CD4-positive, alpha-beta T cell treated with Interleukin-17A for 1 hour (primary cell): Measurements from ENCODE around the gene TBC1D2.

ENCODE experiments used
- DNase-seq: peaks from one replicate; pipeline ENCODE4 v3.0.0-alpha.2; 2020

Gene TBC1D2

GRCh38 chr9:98236901-98237487, 18.5 kb downstream of the TBC1D2 start:
- DNase-seq = no peak

DNA sequence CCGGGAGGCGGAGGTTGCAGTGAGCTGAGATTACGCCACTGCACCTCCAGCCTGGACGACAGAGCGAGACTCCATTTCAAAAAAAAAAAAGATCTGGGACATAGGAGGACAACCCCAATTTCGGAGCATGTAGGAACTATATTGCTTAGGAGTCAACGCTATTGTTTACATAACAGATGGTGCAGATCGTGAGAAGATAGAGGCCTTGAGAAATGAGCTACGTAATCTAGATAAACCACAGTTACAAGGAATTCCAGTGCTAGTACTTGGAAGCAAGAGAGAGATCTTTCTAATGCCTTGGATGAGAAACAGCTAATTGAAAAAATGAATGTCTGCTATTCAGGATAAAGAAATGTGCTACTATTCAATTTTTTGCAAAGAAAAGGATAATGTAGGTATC, 20.3 kb downstream of the TBC1D2 start:
- DNase-seq = no peak

DNA sequence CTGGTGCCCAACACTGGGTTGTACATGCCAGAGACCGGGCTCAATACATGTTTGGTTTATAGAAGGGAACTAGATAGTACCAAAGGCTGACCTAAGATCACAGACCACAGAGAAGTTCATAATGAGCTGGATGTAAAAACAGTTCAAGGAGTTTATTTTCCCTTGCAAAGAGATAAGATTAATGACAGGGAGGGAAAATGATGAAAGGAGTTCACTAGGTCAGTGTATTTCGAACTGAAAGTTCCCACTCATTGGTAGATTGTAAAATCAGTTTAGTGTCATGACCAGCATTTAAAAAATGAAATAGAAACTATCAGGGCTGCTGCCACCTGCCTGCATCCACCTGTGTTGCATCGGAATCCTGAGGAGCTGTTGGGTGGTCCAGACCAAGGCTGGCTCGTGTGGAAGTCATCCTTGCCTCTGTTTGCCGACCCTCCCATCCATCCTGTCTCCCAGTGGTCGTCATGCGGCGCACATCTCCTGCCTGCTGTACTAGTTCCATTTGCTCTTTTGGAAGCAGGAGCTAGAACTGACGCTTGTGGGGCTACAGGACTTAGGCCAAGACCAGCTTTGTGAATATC, 21.1 kb downstream of the TBC1D2 start:
- no peak for DNase-seq

DNA sequence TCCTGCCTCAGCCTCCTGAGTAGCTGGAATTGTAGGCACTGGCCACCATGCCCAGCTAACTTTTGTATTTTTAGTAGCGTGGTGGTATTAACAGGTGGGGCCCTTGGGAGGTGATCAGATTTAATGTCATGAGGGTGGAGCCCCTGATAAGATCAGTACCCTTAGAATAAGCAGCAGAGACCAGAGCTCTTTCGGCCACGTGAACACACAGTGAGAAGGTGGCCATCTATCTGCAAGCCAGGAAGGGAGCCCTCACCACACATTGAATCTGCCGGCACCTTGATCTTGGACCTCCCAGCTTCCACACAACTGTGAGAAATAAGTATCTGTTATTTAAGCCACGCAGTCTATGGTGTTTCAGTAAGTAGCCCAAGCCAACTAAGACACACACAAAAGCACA, 22.5 kb downstream of the TBC1D2 start:
- no peak for DNase-seq

GRCh38 chr9:98231770-98232478, 23.5 kb downstream of the TBC1D2 start:
- no peak for DNase-seq

- no peak for DNase-seq
These were observed 24.7 kb downstream of the TBC1D2 start for GRCh38 chr9:98230789-98231188.

- no peak for DNase-seq
These were observed 25.1 kb downstream of the TBC1D2 start for GRCh38 chr9:98230304-98230703.

DNA sequence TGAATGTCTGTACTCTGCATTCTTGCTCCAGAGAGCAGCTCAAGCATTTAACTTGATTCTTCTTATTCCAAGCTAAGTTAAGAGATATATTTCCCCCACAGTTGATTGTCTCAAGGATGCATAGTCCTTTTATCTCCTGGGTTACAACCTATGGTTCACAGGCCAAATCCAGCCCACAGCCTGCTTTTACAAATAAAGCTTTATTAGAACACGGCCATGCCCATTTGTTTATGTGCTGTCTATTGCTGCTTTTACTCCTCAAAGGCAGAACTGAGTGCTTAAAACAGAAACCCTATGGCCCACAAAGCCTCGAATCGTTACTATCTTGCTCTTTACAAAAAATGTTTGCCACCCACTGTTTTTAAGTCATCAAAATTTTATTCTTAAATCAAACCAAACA, 25.8 kb downstream of the TBC1D2 start:
- DNase-seq = no peak

DNA sequence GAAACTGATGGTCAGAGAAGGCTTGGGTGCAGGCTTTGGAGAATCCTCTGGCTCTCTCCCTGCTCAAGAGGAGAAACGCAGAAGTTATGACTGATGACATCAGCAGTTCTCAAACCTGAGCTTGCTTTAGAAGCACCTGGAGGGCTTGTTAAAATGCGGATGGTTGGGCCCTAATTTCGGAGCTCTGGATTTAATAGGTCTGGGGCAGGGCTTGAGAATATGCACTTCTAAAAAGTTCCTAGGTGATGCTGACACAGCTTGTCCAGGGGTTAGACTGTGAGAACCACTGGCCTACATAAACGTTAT, 26.4 kb downstream of the TBC1D2 start:
- no peak for DNase-seq

DNA sequence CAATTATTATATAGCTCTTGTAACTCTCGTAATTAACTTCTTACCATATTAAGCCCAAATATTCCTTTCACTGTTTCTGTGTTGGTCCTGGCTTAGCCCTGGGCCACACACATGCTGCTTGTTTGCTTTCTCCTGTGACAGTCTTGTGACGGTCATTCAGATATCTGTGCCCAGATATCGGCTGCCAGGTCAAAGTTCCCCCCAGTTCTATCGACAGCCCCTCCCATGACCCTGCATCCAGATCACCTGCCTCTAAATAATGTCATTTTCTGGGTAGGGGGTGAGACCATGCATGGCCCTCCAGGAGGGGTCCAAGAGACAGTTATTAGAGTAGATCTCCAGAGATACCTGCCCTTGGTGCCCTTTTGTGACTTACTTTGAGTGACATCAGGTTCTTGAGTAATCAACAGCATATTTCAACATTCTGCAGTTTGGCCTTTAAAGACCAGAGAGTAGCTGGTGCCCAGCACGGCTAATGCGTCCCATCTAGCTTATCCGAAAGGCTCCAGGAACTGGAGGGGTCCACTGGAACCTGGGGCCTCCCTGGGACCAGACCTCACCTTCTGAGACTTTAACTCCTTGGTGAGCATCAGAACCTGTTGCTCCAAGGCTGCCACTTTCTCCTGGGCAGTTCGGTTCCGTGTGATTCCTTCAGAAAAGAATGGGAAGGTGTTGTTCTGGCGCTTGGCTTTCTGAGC, 26.9 kb downstream of the TBC1D2 start:
- DNase-seq = no peak

DNA sequence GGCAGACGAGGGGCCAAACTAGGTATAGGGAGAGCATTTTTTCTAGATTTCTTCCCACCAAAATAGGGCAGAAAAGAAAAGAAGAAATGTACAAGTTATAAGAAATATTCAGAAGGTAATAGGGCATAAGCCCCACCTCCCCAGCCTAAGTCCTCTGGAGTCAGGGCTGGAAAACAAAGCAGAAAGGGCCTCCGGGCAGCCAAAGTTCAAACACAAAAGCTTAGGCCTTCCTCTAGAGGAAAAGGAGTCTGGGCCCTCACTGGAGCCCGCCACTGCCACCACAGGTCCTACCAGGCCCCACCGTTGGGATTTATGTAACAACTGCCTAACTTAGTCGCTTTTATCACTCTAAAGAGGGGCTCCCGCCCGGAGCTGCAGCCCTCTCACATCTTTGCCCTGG, 27.6 kb downstream of the TBC1D2 start:
- no peak for DNase-seq

- no peak for DNase-seq
These were observed 28.5 kb downstream of the TBC1D2 start for GRCh38 chr9:98226957-98227356.

DNA sequence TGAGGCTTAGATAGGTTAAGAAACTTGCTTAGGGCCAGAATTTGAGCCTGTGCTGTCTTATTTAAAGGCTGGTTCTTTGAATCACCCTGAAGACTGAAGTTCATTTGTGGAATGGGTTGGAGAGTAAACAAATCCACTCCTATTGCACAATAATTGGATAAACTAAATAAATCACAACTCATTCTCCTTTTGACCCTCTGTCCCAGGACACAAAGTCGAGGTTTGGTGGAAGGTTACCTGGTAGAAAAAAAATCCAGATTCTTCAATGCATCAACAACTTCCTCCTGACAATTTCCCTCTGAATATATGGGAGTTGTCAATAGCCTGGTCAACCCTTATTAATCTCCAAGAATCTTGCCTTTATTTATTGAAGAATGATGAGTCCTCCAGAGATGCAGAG, 28.9 kb downstream of the TBC1D2 start:
- DNase-seq = no peak

DNA sequence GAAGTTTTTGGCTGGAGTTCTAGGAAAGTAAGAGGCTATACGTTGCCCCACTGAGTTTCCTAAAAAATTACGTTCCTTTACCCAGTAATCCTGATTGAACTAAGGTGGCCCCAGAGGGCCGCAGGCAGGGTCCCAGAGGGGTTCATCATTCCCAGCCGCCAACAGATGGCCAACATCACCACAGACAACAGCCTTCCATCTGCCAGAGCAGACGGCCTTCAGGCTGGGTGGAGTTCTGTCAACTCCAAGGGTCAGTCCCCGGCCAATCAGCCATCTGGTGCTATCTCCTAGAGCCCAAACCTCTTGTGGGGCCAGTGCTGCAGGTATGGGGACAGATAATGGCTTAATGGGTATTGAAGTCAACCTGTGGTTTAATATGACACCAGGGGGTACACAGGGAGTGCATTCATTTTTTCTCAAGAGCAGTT, 30.4 kb downstream of the TBC1D2 start:
- no peak for DNase-seq

DNA sequence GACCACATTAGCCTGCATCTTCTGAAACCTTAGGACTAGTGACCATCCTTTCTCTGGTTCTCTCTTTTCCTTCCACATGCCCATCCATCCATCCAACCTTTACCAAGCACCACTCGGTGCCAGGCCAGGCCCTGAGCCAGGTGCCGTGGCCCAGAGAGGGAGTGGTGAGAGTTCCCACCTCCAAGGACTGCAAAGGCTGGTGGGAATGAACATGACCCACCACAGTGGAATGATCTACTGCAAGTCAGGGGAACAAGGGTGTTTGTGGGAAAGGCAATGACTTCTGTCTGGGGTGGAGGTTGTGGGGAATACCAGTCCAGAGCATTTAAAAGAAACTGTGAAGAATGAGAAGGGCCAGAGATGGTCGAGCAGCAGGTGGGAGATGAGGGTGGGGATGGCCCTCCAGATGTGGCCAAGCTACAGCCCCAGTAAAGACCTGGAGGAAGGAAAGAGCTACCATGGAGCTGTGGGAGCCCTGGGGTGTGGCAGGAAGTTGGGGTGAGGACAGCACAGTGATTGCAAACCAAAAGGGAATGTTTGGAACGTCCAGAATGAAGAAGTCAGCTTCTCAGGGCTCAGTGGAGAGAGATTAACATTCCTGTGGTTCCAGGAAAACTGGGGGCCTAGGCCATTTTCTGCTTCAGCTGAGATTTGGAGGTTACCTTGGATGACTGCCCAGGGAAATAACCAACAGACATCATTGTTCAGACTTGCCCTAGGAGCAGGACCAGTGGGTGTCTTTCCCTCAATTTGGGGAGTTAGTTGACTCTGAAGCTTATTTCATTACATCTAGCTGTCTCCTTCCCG, 32.4 kb downstream of the TBC1D2 start:
- DNase-seq = no peak

DNA sequence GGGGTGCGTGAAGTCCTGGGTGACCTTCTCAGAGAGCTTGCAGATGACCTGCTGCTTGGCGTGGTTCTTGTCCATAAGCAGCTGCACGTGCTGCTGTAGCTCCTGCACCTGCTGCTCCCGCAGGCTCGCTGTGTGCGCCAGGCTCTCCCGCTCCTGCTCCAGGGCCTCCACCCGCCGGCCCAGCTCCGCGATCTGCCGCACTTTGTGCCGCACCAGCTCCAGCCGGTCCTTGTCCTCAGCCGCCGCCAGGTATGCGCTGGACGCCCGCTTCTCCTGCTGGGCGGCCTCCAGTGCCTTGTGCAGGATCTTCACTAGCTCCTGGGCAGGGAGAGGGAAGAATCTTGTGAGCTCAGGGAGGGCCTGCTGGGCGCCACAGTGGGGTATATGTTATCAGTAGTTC, 34.5 kb downstream of the TBC1D2 start:
- DNase-seq = no peak

DNA sequence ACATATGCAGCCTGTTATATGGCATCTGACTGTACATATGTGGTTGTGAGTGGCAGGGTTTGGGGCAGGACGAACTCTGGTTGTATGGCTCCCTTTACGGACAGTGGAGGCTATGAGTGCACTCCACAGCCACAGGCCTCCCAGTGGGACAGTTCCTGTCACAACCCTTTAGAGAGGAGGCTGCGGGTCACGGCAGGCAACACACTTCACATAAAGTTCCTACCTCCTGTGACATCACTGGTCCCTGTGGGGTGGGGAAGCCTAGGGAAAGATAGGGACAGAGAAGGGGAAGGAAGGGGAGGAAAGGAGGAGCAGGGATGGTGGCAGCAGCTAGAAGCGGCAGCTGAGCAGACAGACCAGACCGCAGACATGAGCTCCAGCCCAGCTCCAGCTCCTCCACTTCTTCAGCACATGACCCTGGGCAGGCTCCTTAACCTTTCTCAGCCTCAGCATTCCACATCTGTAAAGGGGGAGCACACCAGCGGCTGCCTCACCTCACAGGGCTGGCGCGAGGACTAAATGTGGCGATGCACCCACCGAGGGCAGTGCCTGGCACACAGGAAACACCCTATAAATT, 35.6 kb downstream of the TBC1D2 start:
- no peak for DNase-seq

- no peak for DNase-seq
These were observed 36.1 kb downstream of the TBC1D2 start for GRCh38 chr9:98219364-98219716.

GRCh38 chr9:98218562-98219363, 36.7 kb downstream of the TBC1D2 start:
- DNase-seq = no peak

DNA sequence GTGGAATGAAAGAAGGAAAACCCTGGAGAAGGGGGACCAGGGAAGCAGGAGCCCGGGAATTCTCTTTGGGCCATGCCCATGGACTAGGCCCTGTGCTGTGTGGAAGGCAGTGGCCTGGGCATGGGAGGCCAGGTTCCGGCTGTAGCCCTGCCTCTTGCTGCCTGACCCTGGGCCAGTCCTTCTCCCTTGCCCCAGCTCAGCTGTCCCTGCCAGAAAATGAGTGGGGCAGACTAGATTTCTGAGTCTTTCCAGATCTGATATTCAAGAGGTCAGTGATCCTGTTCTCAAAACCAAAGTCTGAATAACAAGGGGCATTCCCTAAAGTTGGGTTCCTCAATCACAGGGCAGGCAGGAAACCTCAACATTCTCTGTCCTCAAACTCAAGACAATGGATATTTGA, 38.2 kb downstream of the TBC1D2 start:
- DNase-seq = no peak

DNA sequence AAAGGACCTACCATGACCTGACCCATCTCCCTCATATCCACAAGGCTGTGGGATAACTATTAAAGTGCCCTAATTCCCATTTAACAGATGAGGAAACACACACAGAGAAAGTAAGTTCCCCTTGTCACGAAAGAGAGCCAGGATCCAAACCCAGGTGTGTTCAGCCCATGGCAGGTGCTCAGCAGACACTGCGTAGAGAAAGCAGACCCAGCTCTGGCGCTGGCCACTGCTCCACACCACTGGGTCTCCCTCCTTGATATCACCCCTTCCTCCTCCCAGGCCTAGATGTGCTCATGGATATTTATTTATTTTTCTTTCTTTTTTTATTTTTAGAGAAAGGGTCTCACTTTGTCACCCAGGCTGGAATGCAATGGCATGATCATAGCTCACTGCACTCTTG, 39.1 kb downstream of the TBC1D2 start:
- no peak for DNase-seq

- DNase-seq = peak; percentile 20
These were observed 39.6 kb downstream of the TBC1D2 start for GRCh38 chr9:98215821-98216220.
